KMS-11 (cell line): Measurements from ENCODE around the gene UBR2.

Source experiments
- H2AFZ ChIP-seq: fragments of 200-600 bp; sonication (generic); 2 replicates; pipeline ENCODE4 v1.6.1; 2016; ENCODE audit warnings: antibody characterized with exemption, mixed run types, low read depth
- H3K27ac ChIP-seq: fragments of 200-600 bp; sonication (generic); 2 replicates; pipeline ENCODE4 v1.6.1; 2016; ENCODE audit warnings: mild to moderate bottlenecking, mixed run types
- H3K27me3 ChIP-seq: fragments of 200-600 bp; sonication (generic); 2 replicates; pipeline ENCODE4 v1.6.1; 2017; ENCODE audit warnings: mild to moderate bottlenecking, low read depth, mixed run types, moderate library complexity; ENCODE audit not compliant: insufficient read depth
- H3K36me3 ChIP-seq: fragments of 200-600 bp; sonication (generic); 2 replicates; pipeline ENCODE4 v1.6.1; 2017; ENCODE audit warnings: mild to moderate bottlenecking, mixed run types; ENCODE audit not compliant: insufficient read depth
- H3K4me1 ChIP-seq: fragments of 200-600 bp; sonication (generic); 2 replicates; pipeline ENCODE4 v1.6.1; 2016; ENCODE audit warnings: mild to moderate bottlenecking, low read depth, mixed run types; ENCODE audit not compliant: poor library complexity, severe bottlenecking
- H3K4me2 ChIP-seq: fragments of 200-600 bp; sonication (generic); 2 replicates; pipeline ENCODE4 v1.7.0; 2016; ENCODE audit warnings: mild to moderate bottlenecking, mixed run types
- H3K4me3 ChIP-seq: fragments of 200-600 bp; sonication (generic); IDR thresholded peaks from 2 replicates; pipeline ENCODE4 v1.6.1; 2017; ENCODE audit warnings: low read depth, low read length, mixed read lengths; ENCODE audit not compliant: insufficient read depth
- H3K79me2 ChIP-seq: fragments of 200-600 bp; sonication (generic); 2 replicates; pipeline ENCODE4 v1.6.1; 2016; ENCODE audit warnings: low read depth, mixed run types; ENCODE audit not compliant: insufficient read depth
- H3K9ac ChIP-seq: fragments of 200-600 bp; sonication (generic); 2 replicates; pipeline ENCODE4 v1.6.1; 2016; ENCODE audit warnings: mild to moderate bottlenecking, mixed run types
- H4K20me1 ChIP-seq: fragments of 200-600 bp; sonication (generic); 2 replicates; pipeline ENCODE4 v1.6.1; 2016; ENCODE audit warnings: mild to moderate bottlenecking, mixed run types; ENCODE audit not compliant: insufficient read depth
- TF ChIP-seq, protein P1 (sequence below): fragments of 200-600 bp; sonication (generic); conservative IDR thresholded peaks from 2 replicates; pipeline ENCODE4 v1.6.1; 2017; ENCODE audit warnings: low read depth, mild to moderate bottlenecking, antibody characterized with exemption, low read length, moderate library complexity, mixed read lengths

UBR2 gene

DNA sequence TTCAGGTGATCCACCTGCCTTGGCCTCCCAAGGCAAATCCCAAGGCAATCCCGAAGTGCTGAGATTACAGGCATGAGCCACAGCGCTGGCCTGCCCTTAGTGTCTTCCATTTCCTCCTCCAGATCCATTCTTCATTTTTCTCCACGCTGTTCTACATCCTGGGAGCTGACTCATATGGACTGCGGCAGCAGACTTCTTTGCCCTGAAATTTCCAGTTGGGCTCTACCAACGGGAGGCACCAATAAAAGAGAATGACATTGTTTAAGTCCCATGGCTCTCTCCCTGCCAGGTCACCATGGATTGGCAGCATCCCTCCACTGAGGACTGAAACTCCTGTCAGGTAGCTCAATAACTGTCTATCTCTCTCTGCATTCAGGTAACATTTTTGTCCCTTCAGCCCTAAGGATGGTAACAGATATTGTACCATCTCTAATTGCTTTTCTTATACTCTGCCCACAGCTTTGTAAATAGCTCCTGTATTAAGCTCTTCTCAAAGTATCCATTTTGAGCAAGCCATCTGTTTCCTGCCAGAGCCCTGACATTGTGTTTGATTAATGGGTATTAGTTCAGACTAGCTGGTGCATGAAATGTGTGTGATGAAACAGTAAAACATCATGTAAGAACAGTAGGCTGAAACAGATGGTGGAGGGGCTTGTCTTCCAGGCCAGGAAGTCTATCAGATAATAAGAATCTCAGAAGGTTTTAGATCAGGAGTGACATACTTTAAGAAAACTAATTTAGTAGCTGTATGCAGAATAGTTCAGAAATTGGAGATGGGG is 178.5 kb downstream of the UBR2 start:
- Histone ChIP-seq H3K79me2 (peaks cover 22% of the 10 kb centered on the region), H3K36me3 (no peaks in the 10 kb centered on the region), H3K27ac (no peak overlapping the region), H4K20me1 (peaks cover 7% of the 10 kb centered on the region; the same call in 1 of the 2 replicates), H2AFZ (no peak overlapping the region), H3K27me3 (no peaks in the 10 kb centered on the region), H3K4me2 (no peak overlapping the region), H3K9ac (no peak overlapping the region), H3K4me3 (no peak overlapping the region), H3K4me1 (peaks cover 9% of the 10 kb centered on the region)
- TF ChIP-seq, protein P1, sequence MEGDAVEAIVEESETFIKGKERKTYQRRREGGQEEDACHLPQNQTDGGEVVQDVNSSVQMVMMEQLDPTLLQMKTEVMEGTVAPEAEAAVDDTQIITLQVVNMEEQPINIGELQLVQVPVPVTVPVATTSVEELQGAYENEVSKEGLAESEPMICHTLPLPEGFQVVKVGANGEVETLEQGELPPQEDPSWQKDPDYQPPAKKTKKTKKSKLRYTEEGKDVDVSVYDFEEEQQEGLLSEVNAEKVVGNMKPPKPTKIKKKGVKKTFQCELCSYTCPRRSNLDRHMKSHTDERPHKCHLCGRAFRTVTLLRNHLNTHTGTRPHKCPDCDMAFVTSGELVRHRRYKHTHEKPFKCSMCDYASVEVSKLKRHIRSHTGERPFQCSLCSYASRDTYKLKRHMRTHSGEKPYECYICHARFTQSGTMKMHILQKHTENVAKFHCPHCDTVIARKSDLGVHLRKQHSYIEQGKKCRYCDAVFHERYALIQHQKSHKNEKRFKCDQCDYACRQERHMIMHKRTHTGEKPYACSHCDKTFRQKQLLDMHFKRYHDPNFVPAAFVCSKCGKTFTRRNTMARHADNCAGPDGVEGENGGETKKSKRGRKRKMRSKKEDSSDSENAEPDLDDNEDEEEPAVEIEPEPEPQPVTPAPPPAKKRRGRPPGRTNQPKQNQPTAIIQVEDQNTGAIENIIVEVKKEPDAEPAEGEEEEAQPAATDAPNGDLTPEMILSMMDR: no peak
